Immature natural killer cell (primary cell): ENCODE data around the gene MYL7. TPM values are rescaled to one million over a fixed set of nuclear protein-coding genes. Genes with fewer than 3 reads are reported as not detected.
"Not testable (repeated sequence)": the region's sequence is repeated elsewhere in the genome, so short reads cannot be mapped to it uniquely, and the experiment has no call there.

Experiments
- DNase-seq, 3 donors: peaks; one replicate each; pipeline ENCODE4 v3.0.0; 2022; ENCODE audit warnings: mixed read lengths in 1 of 3
- H3K27ac Mint-ChIP-seq, 6 donors: one replicate each; pipeline ENCODE4 v1.8.0; 2020; ENCODE audit warnings: mixed read lengths in 6 of 6, mild to moderate bottlenecking in 5 of 6, inconsistent platforms in 4 of 6, moderate library complexity in 3 of 6
- H3K27me3 Mint-ChIP-seq, 3 donors: one replicate each; pipeline ENCODE4 v1.8.0; 2020 to 2021; ENCODE audit warnings: low read depth in 3 of 3, mild to moderate bottlenecking in 3 of 3, mixed read lengths in 3 of 3, moderate library complexity in 3 of 3, inconsistent platforms in 1 of 3
- H3K36me3 Mint-ChIP-seq, 3 donors: one replicate each; pipeline ENCODE4 v1.8.0; 2020; ENCODE audit warnings: mixed read lengths in 3 of 3, inconsistent platforms in 2 of 3, mild to moderate bottlenecking in 2 of 3
- H3K4me1 Mint-ChIP-seq, 2 donors: one replicate each; pipeline ENCODE4 v1.8.0; 2020; ENCODE audit warnings: inconsistent platforms in 2 of 2, mild to moderate bottlenecking in 2 of 2, mixed read lengths in 2 of 2, moderate library complexity in 1 of 2
- H3K4me3 Mint-ChIP-seq, 5 donors: one replicate each; pipeline ENCODE4 v1.8.0; 2020; ENCODE audit warnings: mild to moderate bottlenecking in 5 of 5, mixed read lengths in 5 of 5, inconsistent platforms in 3 of 5, moderate library complexity in 3 of 5
- H3K9me3 Mint-ChIP-seq, 6 donors: one replicate each; pipeline ENCODE4 v1.8.0; 2020; ENCODE audit warnings: mild to moderate bottlenecking in 6 of 6, mixed read lengths in 6 of 6, inconsistent platforms in 4 of 6, moderate library complexity in 3 of 6
- polyA plus RNA-seq, 3 donors: library from polyadenylated mRNA; unstranded; fragments of 300-500 nt; fragmentation: Illumina TruSeq; gene quantifications; one replicate each; pipeline ENCODE4 v1.2.3, GENCODE V29; 2021

MYL7 gene
- polyA plus RNA-seq, 3 donors from 2014 or later = not detected

- H3K4me3 Mint-ChIP-seq = no peak overlapping the region
- no peak for DNase-seq
- no peaks in the 10 kb centered on the region for H3K36me3 Mint-ChIP-seq
- no peak overlapping the region for H3K27ac Mint-ChIP-seq
- H3K27me3 Mint-ChIP-seq = peaks cover 0 to 12% (median 7%) of the 10 kb centered on the region in 3 donors
- peaks cover 0 to 3% (median 0%) of the 10 kb centered on the region in 6 donors for H3K9me3 Mint-ChIP-seq
- H3K4me1 Mint-ChIP-seq = no peaks in the 10 kb centered on the region
These were observed 36.5 kb upstream of the MYL7 start for GRCh38 chr7:44177570-44178131.

- H3K27ac Mint-ChIP-seq = no peak overlapping the region
- DNase-seq = no peak
- peaks cover 0 to 3% (median 0%) of the 10 kb centered on the region in 6 donors for H3K9me3 Mint-ChIP-seq
- H3K4me1 Mint-ChIP-seq = no peaks in the 10 kb centered on the region
- H3K27me3 Mint-ChIP-seq = peaks cover 0 to 7% (median 6%) of the 10 kb centered on the region in 3 donors
- no peak overlapping the region for H3K4me3 Mint-ChIP-seq
- no peaks in the 10 kb centered on the region for H3K36me3 Mint-ChIP-seq
These were observed 35.4 kb upstream of the MYL7 start for GRCh38 chr7:44176486-44176885.

GRCh38 chr7:44175730-44176129 lies 34.6 kb upstream of the MYL7 start:
- Mint-ChIP-seq H3K9me3 (no peaks in the 10 kb centered on the region), H3K4me1 (no peaks in the 10 kb centered on the region), H3K36me3 (no peaks in the 10 kb centered on the region), H3K27me3 (peaks cover 0 to 7% (median 6%) of the 10 kb centered on the region in 3 donors), H3K27ac (no peak overlapping the region), H3K4me3 (no peak overlapping the region)
- DNase-seq = no peak

GRCh38 chr7:44174694-44174948 lies 33.5 kb upstream of the MYL7 start:
- H3K27me3 Mint-ChIP-seq, H3K4me1 Mint-ChIP-seq, DNase-seq, H3K4me3 Mint-ChIP-seq, H3K9me3 Mint-ChIP-seq, H3K36me3 Mint-ChIP-seq, H3K27ac Mint-ChIP-seq: not testable (repeated sequence)

- Mint-ChIP-seq H3K4me3 (no peak overlapping the region), H3K27ac (no peak overlapping the region), H3K27me3 (peaks cover 0 to 7% (median 6%) of the 10 kb centered on the region in 3 donors), H3K9me3 (no peaks in the 10 kb centered on the region), H3K36me3 (no peaks in the 10 kb centered on the region), H3K4me1 (no peaks in the 10 kb centered on the region)
- DNase-seq = no peak
These were observed 33.0 kb upstream of the MYL7 start for GRCh38 chr7:44173911-44174693.

- peaks cover 0 to 7% (median 5%) of the 10 kb centered on the region in 3 donors for H3K27me3 Mint-ChIP-seq
- no peaks in the 10 kb centered on the region for H3K4me1 Mint-ChIP-seq
- no peak overlapping the region for H3K4me3 Mint-ChIP-seq
- H3K9me3 Mint-ChIP-seq = no peaks in the 10 kb centered on the region
- no peaks in the 10 kb centered on the region for H3K36me3 Mint-ChIP-seq
- no peak overlapping the region for H3K27ac Mint-ChIP-seq
- no peak for DNase-seq
These were observed 31.8 kb upstream of the MYL7 start for GRCh38 chr7:44172803-44173424.

- Mint-ChIP-seq H3K4me1 (no peaks in the 10 kb centered on the region), H3K4me3 (no peak overlapping the region), H3K36me3 (no peaks in the 10 kb centered on the region), H3K27ac (no peak overlapping the region), H3K9me3 (no peaks in the 10 kb centered on the region), H3K27me3 (peaks cover 0 to 4% (median 3%) of the 10 kb centered on the region in 3 donors)
- no peak for DNase-seq
These were observed 31.2 kb upstream of the MYL7 start for GRCh38 chr7:44172352-44172751.

GRCh38 chr7:44171901-44172300 lies 30.8 kb upstream of the MYL7 start:
- H3K4me1 Mint-ChIP-seq, H3K27me3 Mint-ChIP-seq, H3K27ac Mint-ChIP-seq, H3K4me3 Mint-ChIP-seq, H3K36me3 Mint-ChIP-seq, H3K9me3 Mint-ChIP-seq, DNase-seq: not testable (repeated sequence)

- Mint-ChIP-seq H3K4me3 (no peak overlapping the region), H3K36me3 (no peaks in the 10 kb centered on the region), H3K4me1 (no peaks in the 10 kb centered on the region), H3K27me3 (peaks cover 0 to 2% (median 0%) of the 10 kb centered on the region in 3 donors), H3K27ac (no peak overlapping the region), H3K9me3 (no peaks in the 10 kb centered on the region)
- no peak for DNase-seq
These were observed 26.8 kb upstream of the MYL7 start for GRCh38 chr7:44167920-44168319.

GRCh38 chr7:44163591-44163990 lies 22.5 kb upstream of the MYL7 start:
- no peaks in the 10 kb centered on the region for H3K36me3 Mint-ChIP-seq

GRCh38 chr7:44162785-44163395 lies 21.8 kb upstream of the MYL7 start:
- Mint-ChIP-seq H3K27ac (no peak overlapping the region), H3K27me3 (peaks cover 0 to 6% (median 2%) of the 10 kb centered on the region in 3 donors), H3K4me1 (no peaks in the 10 kb centered on the region), H3K4me3 (no peak overlapping the region), H3K36me3 (no peaks in the 10 kb centered on the region), H3K9me3 (no peaks in the 10 kb centered on the region)
- DNase-seq = no peak

More at GRCh38 chr7:44163591-44163990, 22.5 kb upstream of the MYL7 start:
- no peaks in the 10 kb centered on the region for H3K9me3 Mint-ChIP-seq
- no peak overlapping the region for H3K4me3 Mint-ChIP-seq
- DNase-seq = no peak
- peaks cover 0 to 6% (median 2%) of the 10 kb centered on the region in 3 donors for H3K27me3 Mint-ChIP-seq
- H3K4me1 Mint-ChIP-seq = no peaks in the 10 kb centered on the region
- no peak overlapping the region for H3K27ac Mint-ChIP-seq

- Mint-ChIP-seq H3K9me3 (no peaks in the 10 kb centered on the region), H3K4me1 (no peaks in the 10 kb centered on the region), H3K36me3 (no peaks in the 10 kb centered on the region), H3K27ac (no peak overlapping the region), H3K4me3 (no peak overlapping the region), H3K27me3 (peaks cover 0 to 6% (median 2%) of the 10 kb centered on the region in 3 donors)
- DNase-seq = no peak
These were observed 21.0 kb upstream of the MYL7 start for GRCh38 chr7:44162179-44162578.

GRCh38 chr7:44161371-44161770 lies 20.2 kb upstream of the MYL7 start:
- Mint-ChIP-seq H3K36me3 (no peaks in the 10 kb centered on the region), H3K4me1 (no peaks in the 10 kb centered on the region), H3K9me3 (no peaks in the 10 kb centered on the region), H3K27me3 (peaks cover 0 to 6% (median 2%) of the 10 kb centered on the region in 3 donors), H3K27ac (no peak overlapping the region), H3K4me3 (no peak overlapping the region)
- DNase-seq = no peak
